GM12892 (cell line): ENCODE data around the gene PKHD1.

ENCODE experiments used
- POLR2A ChIP-seq: IDR thresholded peaks from 2 replicates; pipeline ENCODE4 v1.6.1; 2011; ENCODE audit warnings: low read depth, low read length, control low read depth
- POLR2AphosphoS5 ChIP-seq: IDR thresholded peaks from 2 replicates; pipeline ENCODE4 v1.6.1; 2011; ENCODE audit warnings: low read depth, low read length, control low read depth

GRCh38 chr6:51986864-51987263, 100.5 kb downstream of the PKHD1 start:
- TF ChIP-seq POLR2A (no peak), POLR2AphosphoS5 (no peak)
